ENCODE measurements around the gene BCAS3.

The BCAS3 gene

GRCh38 chr17:61337290-61337689, 659.6 kb downstream of the BCAS3 start:
- TF ChIP-seq CTCF (conservative IDR thresholded peaks at IDR 0.05; ENCODE audit: low read depth, low read length): no peak
- Histone ChIP-seq H3K27me3 (ENCODE audit: insufficient read depth, low read depth) (no peaks in the 10 kb centered on the region), H4K20me1 (ENCODE audit: insufficient read depth) (no peaks in the 10 kb centered on the region), H3K9ac (no peak overlapping the region), H2AFZ (ENCODE audit: low read depth) (no peak overlapping the region), H3K27ac (no peak overlapping the region), H3K79me2 (ENCODE audit: insufficient read depth, low read depth) (no peaks in the 10 kb centered on the region), H3K36me3 (ENCODE audit: insufficient read depth) (no peaks in the 10 kb centered on the region), H3K4me1 (ENCODE audit: low read depth, poor library complexity, severe bottlenecking) (no peaks in the 10 kb centered on the region), H3K4me2 (no peak overlapping the region), H3K4me3 (IDR thresholded peaks at IDR 0.05; ENCODE audit: insufficient read depth, low read depth, low read length) (no peak overlapping the region)

GRCh38 chr17:61338000-61338798, 660.5 kb downstream of the BCAS3 start:
- H4K20me1 ChIP-seq (ENCODE audit: insufficient read depth): no peaks in the 10 kb centered on the region
- H3K27ac ChIP-seq: no peak overlapping the region
- H2AFZ ChIP-seq (ENCODE audit: low read depth): no peak overlapping the region
- H3K27me3 ChIP-seq (ENCODE audit: insufficient read depth, low read depth): no peaks in the 10 kb centered on the region
- no peaks in the 10 kb centered on the region for H3K79me2 ChIP-seq (ENCODE audit: insufficient read depth, low read depth)
- H3K4me2 ChIP-seq: no peak overlapping the region
- no peak overlapping the region for H3K4me3 ChIP-seq (IDR thresholded peaks at IDR 0.05; ENCODE audit: insufficient read depth, low read depth, low read length)
- H3K36me3 ChIP-seq (ENCODE audit: insufficient read depth): no peaks in the 10 kb centered on the region
- no peaks in the 10 kb centered on the region for H3K4me1 ChIP-seq (ENCODE audit: low read depth, poor library complexity, severe bottlenecking)
- no peak overlapping the region for H3K9ac ChIP-seq
- TF ChIP-seq CTCF (conservative IDR thresholded peaks at IDR 0.05; ENCODE audit: low read depth, low read length): no peak

- H3K4me3 ChIP-seq (IDR thresholded peaks at IDR 0.05; ENCODE audit: insufficient read depth, low read depth, low read length): no peak overlapping the region
- TF ChIP-seq CTCF (conservative IDR thresholded peaks at IDR 0.05; ENCODE audit: low read depth, low read length): no peak
- no peak overlapping the region for H3K9ac ChIP-seq
- no peaks in the 10 kb centered on the region for H3K79me2 ChIP-seq (ENCODE audit: insufficient read depth, low read depth)
- no peaks in the 10 kb centered on the region for H4K20me1 ChIP-seq (ENCODE audit: insufficient read depth)
- no peak overlapping the region for H3K27ac ChIP-seq
- no peak overlapping the region for H2AFZ ChIP-seq (ENCODE audit: low read depth)
- H3K27me3 ChIP-seq (ENCODE audit: insufficient read depth, low read depth): no peaks in the 10 kb centered on the region
- H3K36me3 ChIP-seq (ENCODE audit: insufficient read depth): no peaks in the 10 kb centered on the region
- H3K4me2 ChIP-seq: no peak overlapping the region
- H3K4me1 ChIP-seq (ENCODE audit: low read depth, poor library complexity, severe bottlenecking): no peaks in the 10 kb centered on the region
These were observed 661.3 kb downstream of the BCAS3 start for GRCh38 chr17:61338874-61339478.

GRCh38 chr17:61340431-61341209, 663.0 kb downstream of the BCAS3 start:
- Histone ChIP-seq H3K36me3 (ENCODE audit: insufficient read depth) (no peaks in the 10 kb centered on the region), H3K4me1 (ENCODE audit: low read depth, poor library complexity, severe bottlenecking) (no peaks in the 10 kb centered on the region), H2AFZ (ENCODE audit: low read depth) (no peak overlapping the region), H3K79me2 (ENCODE audit: insufficient read depth, low read depth) (no peaks in the 10 kb centered on the region), H3K27me3 (ENCODE audit: insufficient read depth, low read depth) (no peaks in the 10 kb centered on the region), H3K27ac (no peak overlapping the region), H3K4me3 (IDR thresholded peaks at IDR 0.05; ENCODE audit: insufficient read depth, low read depth, low read length) (no peak overlapping the region), H3K9ac (no peak overlapping the region), H3K4me2 (no peak overlapping the region), H4K20me1 (ENCODE audit: insufficient read depth) (no peaks in the 10 kb centered on the region)
- no peak for TF ChIP-seq CTCF (conservative IDR thresholded peaks at IDR 0.05; ENCODE audit: low read depth, low read length)

Measured in KMS-11 (cell line).